Hepatocyte (in vitro differentiated cells): ENCODE results near the gene PDYN.

Source experiments
- EZH2 ChIP-seq: fragments of 200-600 bp; sonication (generic); IDR thresholded peaks from 2 replicates; pipeline ENCODE4 v1.6.1; 2016; ENCODE audit warnings: antibody characterized with exemption, mild to moderate bottlenecking, borderline replicate concordance
- EZH2phosphoT487 ChIP-seq: fragments of 200-600 bp; sonication (generic); IDR thresholded peaks from one replicate; pipeline ENCODE4 v1.6.1; 2018; ENCODE audit warnings: antibody characterized with exemption, mild to moderate bottlenecking, low read depth, moderate library complexity; ENCODE audit not compliant: unreplicated experiment, severe bottlenecking
- TF ChIP-seq, protein P1 (sequence below): fragments of 200-600 bp; sonication (generic); IDR thresholded peaks from 2 replicates; pipeline ENCODE4 v1.5.1; 2016; ENCODE audit warnings: antibody characterized with exemption, mild to moderate bottlenecking; ENCODE audit not compliant: poor library complexity

DNA sequence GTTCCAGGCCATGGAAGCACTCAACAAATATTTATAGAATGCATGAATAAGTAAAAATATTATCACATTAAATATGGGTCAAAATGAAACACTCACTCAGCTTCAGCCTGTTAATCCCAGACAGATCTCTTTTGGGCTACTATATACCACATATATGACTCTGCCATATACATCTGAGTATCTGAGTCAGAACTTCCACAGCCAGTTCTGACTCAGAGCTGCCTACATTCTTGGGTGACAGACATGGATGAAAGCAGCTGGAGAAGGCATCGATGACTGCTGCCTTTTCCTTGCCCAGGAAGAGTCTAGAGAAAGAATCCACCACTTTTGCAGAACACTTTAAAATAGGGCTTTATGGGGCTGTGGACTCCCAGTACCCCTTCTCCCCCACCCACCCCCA is 11.5 kb upstream of the PDYN start:
- TF ChIP-seq, protein P1, sequence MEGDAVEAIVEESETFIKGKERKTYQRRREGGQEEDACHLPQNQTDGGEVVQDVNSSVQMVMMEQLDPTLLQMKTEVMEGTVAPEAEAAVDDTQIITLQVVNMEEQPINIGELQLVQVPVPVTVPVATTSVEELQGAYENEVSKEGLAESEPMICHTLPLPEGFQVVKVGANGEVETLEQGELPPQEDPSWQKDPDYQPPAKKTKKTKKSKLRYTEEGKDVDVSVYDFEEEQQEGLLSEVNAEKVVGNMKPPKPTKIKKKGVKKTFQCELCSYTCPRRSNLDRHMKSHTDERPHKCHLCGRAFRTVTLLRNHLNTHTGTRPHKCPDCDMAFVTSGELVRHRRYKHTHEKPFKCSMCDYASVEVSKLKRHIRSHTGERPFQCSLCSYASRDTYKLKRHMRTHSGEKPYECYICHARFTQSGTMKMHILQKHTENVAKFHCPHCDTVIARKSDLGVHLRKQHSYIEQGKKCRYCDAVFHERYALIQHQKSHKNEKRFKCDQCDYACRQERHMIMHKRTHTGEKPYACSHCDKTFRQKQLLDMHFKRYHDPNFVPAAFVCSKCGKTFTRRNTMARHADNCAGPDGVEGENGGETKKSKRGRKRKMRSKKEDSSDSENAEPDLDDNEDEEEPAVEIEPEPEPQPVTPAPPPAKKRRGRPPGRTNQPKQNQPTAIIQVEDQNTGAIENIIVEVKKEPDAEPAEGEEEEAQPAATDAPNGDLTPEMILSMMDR = no peak
- no peak for TF ChIP-seq EZH2phosphoT487
- no peak for TF ChIP-seq EZH2
